Limb (tissue), 2 donors: Measurements from ENCODE around the gene LAMC2.
"Not testable (repeated sequence)": the region's sequence is repeated elsewhere in the genome, so short reads cannot be mapped to it uniquely, and the experiment has no call there.

ENCODE experiments used
- DNase-seq, 2 donors: peaks; one replicate each; pipeline ENCODE4 v3.0.0-alpha.2; 2016; ENCODE audit errors: extremely low spot score in 2 of 2

LAMC2 gene

DNA sequence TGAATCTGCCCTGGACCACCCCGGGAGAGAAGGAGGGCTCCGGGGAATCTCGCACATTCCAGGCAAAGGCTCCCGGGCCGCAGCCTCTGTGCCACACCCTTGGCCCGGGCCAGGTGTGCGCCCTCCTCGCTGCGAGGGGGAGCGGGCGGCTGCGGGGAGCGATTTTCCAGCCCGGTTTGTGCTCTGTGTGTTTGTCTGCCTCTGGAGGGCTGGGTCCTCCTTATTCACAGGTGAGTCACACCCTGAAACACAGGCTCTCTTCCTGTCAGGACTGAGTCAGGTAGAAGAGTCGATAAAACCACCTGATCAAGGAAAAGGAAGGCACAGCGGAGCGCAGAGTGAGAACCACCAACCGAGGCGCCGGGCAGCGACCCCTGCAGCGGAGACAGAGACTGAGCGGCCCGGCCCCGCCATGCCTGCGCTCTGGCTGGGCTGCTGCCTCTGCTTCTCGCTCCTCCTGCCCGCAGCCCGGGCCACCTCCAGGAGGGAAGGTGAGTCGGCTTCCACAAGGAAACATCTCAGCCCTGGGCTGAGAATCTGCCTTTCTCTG lies at the start of gene LAMC2:
Gene LAMC2 (plus strand): TSS at position 324 of the 550 bp plus-strand sequence. CDS start 89 bp downstream, at position 413.
- DNase-seq, result peak in 1 of 2 donors; percentile 63

DNA sequence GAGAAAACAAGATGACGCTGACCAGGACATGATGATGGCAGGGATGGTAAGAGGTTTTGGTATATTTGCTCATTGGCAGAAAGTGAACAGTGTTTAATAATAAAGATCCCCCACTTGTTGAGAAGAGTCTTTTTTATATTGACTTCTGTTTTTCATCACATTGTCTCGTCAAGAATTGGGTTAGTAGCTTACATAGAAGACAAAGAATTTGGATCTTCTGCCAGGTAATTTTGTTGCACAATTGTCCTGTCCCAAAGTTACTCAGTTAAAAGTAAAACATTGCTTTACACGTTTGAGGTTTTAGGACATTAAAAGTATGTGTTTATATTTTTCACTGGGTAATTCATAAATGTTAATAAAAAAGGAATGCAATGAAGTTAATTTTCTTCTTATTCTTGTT lies 48.3 kb upstream of the LAMC2 start:
- DNase-seq, result no peak

DNA sequence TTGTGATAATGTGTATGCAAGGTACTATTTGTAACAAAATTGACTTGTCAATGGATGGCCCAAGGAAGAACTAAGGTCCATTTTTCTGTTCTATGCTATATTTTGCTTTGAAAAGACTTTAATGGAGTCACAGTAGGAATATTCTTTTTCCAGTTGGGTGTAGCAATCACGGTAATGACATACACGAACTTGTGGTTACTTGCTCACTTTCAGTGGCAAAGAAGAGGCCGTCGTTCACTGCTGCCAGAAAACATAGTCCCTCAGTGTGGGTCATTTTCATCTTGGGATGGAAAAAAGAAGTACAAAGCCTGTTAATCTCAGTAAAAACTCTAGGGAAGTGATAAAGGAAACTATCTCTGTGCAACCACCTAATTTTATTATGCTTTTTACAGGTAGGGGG lies 47.8 kb upstream of the LAMC2 start:
- no peak for DNase-seq

DNA sequence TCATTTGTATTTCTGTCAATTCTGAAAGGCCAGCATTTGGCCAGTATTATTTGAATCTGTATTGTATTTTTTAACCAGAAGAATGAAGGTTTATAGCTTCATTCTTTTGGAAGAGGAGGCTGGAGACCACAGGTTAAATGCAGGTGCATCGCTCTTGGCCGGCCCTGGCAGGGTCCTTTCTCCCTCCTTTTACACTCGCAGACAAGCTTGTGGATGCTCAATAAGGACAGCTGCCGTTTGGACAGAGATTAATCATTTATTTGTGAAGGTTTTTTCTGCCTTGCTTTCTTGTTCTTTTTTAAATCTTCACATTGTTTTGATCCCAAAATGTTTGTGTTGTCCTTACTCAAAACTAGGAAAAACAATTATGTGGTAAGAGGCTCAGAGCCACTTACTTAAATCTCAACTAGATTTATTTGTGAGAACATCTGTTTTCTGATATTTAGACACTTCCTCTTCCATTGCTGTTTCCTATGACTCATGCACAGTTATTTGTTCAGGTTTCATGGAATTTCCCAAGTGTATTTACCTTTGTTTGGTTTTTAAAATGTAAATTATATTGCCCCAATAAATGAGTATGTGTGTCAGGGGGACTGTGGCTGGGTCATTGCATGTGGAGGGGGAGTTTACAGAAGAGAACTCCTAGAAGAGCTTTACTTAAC lies 46.7 kb upstream of the LAMC2 start:
- peak in 1 of 2 donors; percentile 16 for DNase-seq

DNA sequence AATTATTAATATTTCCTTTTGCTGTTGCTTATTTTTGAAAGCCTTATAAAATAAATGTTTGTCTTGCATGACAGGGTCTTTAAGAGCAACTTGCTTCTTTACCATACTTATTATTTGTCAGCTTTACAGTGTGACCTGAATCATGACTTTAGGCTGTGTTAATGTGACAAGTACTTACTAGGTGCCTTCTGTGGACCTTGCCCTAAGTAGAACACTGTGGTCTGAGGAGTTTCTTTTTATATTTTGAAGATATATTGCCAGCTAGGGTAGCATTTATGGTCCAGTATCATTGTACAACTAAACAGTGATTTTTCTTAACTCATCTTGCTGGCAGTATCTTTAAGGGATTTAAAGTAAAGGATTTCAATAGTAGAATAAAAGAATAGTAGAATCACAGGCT lies 45.4 kb upstream of the LAMC2 start:
- no peak for DNase-seq

DNA sequence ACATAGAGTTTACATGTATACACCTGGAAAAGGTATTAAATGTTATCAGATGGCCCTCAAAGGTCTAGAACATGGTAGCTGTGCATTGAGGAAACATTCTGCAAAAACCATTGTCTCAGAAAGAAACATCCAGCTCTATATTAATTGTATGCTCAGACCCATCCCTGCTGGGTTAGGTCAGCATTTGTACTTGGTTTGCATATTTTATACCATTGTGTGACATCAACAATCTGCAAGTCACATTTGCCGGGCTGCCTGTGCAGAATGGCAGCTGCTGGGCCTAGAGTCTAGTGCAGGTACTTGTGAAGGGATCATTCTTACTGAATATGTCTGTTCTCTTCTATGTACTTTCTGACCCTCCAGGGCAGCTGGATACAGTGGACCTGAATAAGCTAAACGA lies 43.9 kb upstream of the LAMC2 start:
- DNase-seq, result no peak

DNA sequence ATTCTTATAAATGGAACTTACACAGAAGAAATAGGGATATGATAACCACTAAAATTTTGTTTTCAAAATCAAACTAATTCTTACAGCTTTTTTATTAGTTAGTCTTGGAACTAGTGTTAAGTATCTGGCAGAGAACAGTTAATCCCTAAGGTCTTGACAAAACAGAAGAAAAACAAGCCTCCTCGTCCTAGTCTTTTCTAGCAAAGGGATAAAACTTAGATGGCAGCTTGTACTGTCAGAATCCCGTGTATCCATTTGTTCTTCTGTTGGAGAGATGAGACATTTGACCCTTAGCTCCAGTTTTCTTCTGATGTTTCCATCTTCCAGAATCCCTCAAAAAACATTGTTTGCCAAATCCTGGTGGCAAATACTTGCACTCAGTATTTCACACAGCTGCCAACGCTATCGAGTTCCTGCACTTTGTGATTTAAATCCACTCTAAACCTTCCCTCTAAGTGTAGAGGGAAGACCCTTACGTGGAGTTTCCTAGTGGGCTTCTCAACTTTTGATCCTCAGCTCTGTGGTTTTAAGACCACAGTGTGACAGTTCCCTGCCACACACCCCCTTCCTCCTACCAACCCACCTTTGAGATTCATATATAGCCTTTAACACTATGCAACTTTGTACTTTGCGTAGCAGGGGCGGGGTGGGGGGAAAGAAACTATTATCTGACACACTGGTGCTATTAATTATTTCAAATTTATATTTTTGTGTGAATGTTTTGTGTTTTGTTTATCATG lies 42.3 kb upstream of the LAMC2 start:
- DNase-seq, result no peak

DNA sequence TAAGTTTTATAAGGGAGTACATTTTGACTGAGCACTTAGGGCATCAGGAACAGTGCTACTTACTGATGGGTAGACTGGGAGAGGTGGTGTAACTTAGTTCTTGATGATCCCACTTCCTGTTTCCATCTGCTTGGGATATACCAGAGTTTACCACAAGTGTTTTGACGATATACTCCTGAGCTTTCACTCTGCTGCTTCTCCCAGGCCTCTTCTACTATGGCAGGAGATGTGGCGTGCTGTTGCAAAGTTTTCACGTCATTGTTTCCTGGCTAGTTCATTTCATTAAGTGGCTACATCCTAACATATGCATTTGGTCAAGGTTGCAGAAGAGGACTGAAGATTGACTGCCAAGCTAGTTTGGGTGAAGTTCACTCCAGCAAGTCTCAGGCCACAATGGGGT lies 41.3 kb upstream of the LAMC2 start:
- no peak for DNase-seq

DNA sequence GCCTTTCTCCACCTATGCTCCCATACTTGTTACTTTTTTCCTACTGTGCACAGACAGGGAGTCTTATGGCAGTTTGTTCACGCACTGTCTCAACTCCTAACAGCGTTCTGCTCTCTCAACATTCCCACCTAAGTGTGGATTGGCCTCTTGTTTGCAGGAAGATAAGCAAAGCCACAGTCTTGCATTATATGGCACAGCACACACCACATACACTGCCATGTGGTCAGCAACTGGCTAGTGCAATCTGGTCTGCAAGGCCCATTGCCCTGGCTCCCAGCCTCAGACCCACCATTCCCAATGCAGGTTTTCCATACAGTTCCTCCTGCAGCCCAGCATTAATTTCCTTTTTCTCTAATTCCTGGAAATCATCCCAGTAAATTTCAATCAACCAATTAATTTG lies 38.3 kb upstream of the LAMC2 start:
- DNase-seq, result no peak

DNA sequence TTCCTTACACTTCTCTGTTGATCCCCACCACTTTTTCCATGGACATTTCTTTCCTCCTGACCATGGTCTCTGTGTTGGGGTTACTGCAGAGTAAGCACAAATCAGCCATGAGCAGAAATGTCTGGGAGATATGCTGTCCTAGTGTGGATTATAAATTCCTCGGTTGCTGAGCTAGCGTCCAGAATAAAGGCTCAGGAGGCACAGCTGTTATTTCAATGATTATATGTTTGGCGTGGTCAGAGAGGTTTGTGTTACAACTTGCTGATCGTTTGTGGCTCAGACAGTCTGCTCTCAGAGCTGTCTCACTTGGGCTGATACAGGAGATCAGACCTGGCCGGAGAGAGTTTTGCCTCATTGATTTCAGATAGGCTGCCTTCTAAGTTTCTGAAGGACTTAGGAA lies 37.5 kb upstream of the LAMC2 start:
- peak in 1 of 2 donors; percentile 74 for DNase-seq

DNA sequence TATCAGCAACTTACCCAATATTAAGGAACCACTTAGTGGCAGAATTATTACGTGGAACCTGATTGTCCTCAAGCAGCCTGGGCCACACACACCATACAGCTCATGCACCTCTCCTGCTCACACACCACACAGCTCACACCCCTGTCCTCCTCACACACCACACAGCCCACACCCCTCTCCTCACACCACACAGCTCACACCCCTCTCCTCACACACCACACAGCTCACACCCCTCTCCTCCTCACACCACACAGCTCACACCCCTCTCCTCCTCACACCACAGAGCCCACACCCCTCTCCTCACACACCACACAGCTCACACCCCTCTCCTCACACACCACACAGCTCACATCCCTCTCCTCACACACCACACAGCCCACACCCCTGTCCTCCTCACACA lies 36.8 kb upstream of the LAMC2 start:
- DNase-seq, result no peak

DNA sequence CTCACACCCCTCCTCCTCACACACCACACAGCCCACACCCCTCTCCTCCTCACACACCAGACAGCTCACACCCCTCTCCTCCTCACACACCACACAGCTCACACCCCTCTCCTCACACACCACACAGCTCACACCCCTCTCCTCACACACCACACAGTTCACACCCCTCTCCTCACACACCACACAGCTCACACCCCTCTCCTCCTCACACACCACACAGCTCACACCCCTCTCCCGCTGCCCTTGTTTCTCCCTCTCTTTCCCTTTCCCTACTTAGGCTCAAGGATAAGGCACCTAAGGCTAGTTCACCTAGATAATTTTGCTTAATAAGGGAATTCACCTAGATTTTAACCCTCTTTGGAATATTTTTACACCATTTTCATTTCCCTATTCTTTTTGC lies 36.0 kb upstream of the LAMC2 start:
- not testable (repeated sequence) for DNase-seq

DNA sequence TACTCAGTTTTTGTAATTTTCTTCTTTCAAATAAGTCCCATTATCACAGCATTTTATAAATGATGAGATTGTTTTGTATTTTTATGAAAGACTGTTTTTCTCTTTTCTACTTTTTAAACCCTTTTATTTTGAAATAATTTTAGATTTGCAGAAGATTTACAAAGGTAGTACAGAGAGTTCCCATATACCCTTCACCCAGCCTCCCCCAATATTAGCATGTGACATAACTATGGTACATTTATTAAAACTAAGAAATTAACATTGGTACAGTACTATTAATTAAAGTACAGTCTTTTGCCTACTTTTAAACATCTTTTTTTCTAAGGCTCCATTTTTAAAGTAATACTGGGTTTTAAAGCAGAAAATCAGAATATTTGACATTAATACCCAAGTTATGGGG lies 35.6 kb upstream of the LAMC2 start:
- no peak for DNase-seq

DNA sequence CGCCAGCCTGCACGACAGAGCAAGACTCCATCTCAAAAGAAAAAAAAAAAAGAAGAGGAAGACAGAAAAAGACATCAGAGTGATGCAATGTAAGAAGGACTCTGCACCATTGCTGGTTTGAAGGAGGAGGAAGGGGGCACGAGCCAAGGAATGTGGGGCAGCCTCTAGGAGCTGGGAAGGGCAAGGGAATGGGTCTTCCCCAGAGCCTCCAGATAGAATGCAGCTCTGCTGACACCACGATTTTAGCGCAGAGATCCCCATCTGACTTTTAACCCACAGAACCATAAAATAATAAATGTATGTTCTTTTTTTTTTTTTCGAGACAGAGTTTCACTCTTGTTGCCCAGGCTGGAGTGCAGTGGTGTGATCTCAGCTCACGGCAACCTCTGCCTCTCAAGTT lies 33.9 kb upstream of the LAMC2 start:
- DNase-seq, result no peak

DNA sequence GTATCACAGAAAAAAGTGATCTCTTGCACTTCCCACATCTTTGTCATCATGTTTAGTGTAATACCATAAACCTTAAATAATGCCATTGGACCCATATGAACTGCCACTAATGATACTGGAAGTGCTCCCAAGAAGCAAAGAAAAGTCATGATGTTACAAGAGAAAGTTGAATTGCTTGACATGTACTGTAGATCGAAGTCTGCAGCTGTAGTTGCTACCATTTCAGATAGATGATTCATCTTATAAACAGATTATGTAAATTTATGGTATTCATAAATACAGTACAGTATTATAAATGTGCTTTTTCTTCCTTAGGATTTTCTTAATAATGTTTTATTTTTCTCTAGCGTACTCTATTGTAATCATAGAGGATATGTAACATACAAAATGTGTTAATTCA lies 30.1 kb upstream of the LAMC2 start:
- DNase-seq, result no peak

DNA sequence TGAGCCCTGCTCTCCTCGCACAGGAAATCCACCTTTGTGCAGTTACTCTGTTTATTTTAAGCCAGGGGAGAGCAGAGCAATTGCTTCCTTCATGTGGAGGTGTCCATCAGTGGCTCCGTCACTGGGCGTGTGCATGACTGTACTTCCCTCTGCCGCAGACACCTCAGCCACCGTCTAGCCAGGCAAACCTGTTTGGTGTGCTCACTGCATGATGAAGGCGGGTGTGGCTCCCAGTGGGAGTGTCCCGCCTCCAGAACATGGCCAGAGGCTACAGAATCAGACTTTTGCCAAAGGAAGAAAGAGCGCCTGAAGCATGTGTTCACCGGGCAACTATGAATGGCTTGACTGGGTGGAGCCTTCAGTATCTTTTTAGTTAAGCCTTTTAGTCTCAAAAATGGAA lies 26.1 kb upstream of the LAMC2 start:
- peak in 1 of 2 donors; percentile 38 for DNase-seq

DNA sequence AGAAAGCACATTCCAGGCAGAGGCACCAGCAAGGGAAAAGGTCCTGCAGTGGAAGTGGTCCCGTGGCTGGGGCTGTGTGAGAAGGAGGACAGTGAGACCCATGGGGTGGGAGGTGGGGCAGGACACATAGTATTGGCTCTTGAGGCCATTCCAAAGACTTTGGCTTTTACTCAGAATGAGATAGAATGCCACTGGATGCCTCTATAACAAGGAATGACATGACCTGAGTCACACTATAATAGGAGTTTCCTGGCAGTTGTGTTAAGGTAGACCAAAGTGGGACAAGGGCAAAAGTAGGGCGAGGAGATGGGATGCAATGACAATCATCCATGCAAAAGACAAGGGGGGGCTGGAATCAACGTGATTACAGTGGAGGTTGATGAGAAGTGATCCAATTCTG lies 24.7 kb upstream of the LAMC2 start:
- DNase-seq, result no peak

DNA sequence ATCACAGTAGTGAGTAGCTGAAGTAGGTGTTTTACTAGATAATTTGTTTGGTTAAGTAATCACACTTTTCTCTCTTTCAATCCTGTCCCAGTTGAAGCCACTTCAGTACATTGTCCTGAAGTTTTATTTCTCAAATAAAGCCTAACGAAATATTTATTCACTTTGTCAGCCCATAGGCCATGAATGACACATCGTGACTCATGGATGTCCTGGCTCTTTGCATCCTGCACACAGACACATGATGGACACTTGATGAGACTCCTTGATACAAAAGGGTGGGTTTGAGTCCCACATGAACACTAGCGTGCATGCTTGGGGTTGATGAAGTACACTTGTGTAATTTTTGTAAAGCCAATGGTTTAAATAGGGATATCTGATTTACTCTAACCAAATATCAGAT lies 22.7 kb upstream of the LAMC2 start:
- DNase-seq, result no peak

DNA sequence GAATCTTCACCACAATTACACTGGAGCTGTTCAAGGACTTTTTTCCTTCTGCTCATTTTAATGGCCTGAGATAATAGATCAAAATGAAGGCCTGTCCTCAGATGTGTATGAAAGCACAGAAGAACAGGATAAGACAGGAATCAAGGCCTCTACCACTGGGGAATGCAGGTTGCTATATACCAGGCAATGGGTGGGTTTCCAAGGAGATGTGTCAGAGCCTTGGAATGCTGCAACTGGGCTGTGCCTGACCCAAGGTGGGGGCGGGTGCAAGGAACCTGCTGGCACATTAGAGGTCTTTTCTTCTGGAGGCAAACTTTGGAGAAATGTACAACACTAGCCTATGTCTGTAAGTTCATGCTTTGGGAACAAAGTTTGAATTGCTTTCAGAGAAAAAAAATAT lies 21.7 kb upstream of the LAMC2 start:
- no peak for DNase-seq

DNA sequence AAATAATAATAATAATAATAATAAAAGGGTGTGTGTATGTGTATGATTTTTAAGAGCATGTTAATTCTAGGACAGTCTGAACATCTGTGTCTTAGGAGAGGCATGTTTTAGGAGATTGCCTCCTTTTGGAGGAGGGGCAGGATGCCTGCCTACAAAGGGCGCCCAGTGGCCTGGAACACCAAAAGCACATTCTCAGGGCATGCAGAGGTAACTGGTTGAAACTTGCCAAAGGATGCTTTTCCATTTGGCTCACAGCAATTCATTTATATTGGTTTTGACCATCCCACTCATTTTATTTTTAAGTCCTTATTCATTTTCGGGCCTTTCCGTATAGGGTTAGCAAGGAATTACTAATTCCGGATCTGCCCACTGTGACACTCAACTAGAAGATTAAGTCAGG lies 21.1 kb upstream of the LAMC2 start:
- no peak for DNase-seq

DNA sequence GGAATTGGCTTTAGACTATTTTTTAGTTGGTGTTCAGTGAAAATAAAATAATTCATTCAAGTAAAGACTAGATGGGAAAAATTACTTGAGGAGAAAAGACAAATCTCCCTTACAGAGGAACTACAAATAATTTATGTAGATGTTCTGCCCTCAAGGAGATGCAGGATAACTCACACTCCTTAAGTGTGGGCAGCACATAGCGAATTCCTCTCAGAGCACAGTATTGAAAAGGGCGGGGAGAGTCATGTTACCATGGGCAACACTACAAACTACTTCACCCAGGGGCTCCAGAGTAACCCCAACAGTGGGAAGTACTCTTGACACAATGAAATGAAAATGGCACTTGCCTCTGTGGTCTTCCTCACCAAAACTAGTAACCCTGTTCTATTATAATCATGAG lies 20.6 kb upstream of the LAMC2 start:
- no peak for DNase-seq

DNA sequence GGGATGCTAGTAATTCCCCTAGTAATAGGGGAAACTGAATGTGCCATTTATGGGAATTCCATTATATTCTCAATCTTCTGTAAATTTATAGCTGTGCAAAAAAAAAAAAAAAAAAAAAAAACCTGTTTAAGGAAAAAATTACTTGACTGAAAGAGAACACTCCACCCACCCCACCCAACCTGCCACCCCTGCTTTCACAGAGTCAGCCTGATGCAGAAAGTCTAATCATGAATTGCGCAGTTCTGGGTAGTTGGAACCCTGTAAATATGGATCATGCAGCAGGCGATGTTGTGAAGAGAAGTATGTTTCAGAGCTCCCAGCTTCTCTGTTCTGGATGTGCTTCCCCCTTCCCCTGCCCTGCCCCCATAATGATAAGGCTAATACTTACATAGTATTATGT lies 19.6 kb upstream of the LAMC2 start:
- no peak for DNase-seq

DNA sequence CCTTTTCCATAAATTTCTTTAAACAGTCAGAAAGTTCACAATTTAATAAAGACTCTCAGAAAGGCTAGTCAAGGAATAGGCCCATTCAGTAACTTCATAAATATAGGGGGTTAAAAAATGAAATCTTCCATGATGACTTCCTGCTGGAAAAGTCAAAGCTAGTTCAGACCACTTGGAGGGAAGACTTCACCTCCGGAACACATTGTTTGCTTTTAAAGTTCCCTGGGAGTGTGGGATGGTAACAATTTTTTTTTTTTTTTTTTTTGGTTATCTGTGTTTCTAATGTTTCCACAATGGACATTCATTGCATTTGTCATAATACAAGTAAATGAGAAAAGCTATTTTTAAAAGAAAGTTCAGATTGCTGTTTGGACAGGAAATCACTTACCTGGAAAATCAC lies 18.4 kb upstream of the LAMC2 start:
- DNase-seq, result no peak
